Measurements from ENCODE around the gene SPSB2.

GRCh38 chr12:6873094-6874014 is at the start of gene SPSB2:
- TF ChIP-seq EZH2 (IDR thresholded peaks at IDR 0.05; ENCODE audit: insufficient read depth, poor library complexity, severe bottlenecking) (no peak), EZH2phosphoT487 (IDR thresholded peaks at IDR 0.05; ENCODE audit: insufficient read depth, low read depth) (no peak)

All from GM23248 (cell line).